NCI-H146 treated with DMSO at 0.1 percent for 48 hours (cell line): ENCODE measurements around the gene HSD17B2.
"Not testable (repeated sequence)": the region's sequence is repeated elsewhere in the genome, so short reads cannot be mapped to it uniquely, and the experiment has no call there.

Source experiments
- DNase-seq: peaks from one replicate; lab custom pipeline; 2025; ENCODE audit not compliant: unreplicated experiment; lab: John Stamatoyannopoulos, UW

The HSD17B2 gene

DNA sequence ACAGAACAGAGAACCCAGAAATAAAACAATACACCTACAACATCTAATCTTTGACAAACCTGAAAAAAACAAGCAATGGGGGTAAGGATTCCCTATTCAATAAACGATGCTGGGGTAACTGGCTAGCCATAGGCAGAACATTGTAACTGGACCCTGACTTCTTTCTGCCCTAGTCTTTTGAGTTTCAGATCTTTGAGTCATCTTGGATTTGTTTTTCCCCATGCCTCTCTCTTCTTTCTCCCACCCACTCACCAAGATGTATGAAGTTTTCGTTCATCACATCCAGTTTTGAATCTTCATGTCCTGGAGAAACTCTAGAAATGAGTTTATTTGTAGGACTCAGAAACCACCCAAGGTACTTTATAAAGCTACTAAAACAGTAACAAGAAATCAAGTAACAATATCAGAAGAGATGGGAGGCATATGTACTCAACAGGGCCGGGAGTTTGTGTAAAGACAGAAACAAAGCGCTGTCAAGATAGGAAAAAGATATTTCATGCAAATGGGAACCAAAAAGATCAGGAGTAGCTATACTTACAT, 39.0 kb downstream of the HSD17B2 start:
- DNase-seq, result no peak

DNA sequence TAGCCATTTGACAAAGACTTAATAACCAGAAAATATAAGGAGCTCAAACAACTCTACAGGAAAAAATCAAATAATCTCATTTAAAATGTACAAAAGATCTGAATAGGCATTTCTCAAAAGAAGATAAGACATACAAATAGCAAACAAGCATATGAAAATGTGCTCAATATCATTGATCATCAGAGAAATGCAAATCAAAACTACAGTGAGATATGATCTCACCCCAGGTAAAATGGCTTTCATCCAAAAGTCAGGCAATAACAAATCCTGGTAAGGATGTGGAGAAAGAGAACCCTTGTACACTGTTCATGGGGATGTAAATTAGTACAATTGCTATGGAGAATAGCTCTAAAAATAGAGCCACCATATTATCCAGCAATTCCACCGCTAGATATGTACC, 43.1 kb downstream of the HSD17B2 start:
- DNase-seq, result no peak

DNA sequence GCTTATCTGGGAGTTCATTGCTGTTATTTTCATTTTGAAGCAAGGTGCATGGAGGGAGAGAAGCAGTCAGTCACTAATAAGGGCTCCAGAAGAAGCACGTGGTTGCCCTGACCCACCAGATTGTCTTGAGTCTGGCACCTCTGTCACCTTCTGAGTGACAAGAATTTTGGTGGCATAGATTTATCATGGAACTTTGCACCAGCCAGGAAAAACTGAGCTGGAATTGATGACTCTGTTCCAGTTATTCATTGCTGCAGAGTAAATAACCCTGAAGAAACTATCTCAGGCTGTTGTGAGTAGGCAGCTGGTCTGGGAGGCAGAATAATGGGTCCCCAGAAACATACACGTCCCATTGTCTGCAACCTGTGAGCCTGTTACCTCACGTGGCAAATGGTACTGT, 44.8 kb downstream of the HSD17B2 start:
- DNase-seq, result no peak

DNA sequence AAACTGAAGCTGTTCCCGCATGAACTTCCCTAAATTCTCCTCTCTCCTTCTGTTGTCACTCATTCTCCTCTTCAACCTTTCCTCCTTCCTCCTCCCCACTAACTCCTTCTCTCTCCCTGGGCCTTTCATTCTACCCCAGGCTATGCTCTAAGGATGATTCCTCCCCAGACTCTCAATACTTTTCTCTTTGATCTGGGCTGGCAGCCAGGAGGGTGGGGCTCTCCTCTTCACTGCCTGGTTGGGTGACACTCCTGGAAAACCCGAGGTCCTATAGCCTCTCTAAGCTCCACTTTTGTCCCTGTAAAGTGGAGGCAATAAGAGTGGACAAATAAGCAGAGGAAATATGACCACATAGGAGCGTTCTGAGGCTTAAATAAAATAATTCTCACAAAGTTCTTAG, 46.2 kb downstream of the HSD17B2 start:
- no peak for DNase-seq

DNA sequence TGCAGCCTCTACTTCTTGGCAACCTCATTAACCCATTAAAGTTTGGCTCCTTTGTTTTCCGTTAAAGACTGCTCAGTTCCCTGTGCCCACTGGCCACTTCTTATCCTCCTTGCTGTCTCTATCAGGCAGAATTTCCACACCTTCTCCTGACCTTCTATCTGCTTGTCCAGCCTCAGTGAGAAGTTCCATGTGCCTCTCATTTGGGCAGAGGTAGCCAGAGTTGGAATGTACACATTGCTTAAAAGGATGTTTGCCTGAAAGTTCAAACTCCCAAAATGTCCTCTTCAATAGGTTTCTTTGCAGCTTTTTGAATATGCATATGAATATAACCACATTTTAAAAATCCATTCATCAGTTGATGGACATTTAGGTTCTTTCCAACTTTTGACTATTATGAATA, 47.0 kb downstream of the HSD17B2 start:
- DNase-seq, result no peak

DNA sequence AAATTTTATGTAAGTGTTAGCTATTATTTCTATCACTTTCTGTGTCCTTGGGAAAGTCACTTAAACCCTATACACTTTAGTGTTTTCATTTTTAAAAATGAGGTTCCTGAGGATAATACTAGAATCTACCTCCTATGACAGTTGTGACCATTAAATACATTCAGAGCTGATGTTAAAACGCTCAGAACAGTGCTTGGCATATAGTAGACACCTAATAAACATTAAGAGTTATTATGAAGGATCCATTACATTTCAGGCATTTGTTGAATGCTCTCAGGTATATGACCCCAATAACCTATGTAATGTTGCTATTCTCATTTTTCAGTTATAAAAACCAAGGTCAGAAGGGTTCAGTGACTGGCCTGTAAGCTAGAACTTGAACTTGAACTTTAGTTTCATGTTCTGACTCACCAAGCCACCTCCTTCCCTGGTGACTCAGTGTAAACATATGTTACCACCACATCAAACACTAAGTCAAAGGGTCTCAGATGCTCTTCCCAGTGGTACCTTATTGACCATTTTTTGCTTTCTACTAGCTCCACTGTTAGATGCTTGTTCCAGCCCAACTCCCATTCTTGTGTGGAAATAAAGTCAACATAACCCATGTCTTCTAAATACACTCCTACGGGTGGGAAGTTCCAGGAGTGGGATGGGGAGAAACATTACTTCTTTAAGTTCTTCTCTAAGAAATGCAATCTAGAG, 47.6 kb downstream of the HSD17B2 start:
- no peak for DNase-seq

DNA sequence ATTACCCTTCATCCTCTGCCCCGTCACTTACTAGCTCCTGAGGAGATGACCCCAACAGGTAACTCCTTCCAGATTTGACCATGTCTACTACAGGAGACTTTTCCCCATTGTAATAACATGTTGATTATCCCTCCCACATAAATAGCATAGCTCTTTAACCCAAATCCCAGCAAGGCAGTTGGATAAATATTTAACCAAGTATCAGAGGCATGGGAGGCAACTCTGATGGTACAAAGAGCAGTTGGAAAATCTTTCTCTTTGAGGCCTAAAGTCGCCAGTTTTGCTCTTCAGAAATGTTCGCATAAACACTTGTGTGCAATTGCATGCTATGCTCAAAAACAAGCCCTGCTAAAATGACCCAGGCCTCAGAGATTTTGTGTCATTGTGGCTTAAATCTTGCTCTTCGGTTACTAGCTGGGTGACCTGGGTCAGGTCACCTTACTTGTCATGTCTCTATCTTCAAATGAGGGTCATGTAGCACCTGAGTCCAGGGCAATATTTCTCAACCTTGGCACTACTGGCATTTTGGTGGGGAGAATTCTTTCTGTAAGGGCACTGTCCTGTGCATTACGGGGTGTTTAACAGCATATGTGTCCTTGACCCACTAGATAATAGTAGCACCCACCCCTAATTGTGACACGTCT, 48.8 kb downstream of the HSD17B2 start:
- no peak for DNase-seq

DNA sequence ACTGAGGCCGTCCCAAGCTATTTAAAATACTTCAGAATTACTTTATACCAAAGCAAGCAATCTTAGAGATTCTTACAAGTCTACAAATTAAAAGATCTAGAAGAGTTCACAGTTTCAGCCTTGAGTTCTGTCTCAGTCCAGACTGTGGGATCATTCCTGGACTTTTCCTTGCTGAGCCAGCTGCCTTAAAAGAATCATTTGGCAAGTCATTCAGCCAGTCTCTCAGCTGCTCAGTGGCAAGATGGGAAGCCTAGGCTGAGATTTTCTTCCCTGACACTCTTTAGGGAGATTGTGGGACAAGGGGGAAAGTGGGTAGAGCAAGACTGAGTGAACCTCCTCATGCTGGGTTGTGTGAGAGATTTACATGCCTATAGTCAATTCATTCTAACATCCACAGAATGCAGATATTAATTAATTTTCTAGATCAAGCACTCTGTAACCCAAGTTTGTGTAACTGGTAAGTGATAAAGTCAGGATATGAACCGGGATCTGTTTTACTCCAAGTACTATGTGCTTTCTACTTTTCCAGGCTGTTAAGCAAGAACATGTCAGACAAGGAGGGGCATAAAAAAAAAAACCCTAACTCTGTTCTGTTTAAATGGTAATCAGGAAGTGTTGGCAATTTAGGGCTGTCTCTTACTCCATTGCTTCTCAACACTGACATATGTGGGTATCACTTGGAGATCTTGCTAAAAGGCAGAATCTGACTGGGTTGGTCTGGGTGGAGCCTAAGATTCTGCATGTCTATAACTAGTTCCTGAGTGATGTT, 50.1 kb downstream of the HSD17B2 start:
- no peak for DNase-seq

DNA sequence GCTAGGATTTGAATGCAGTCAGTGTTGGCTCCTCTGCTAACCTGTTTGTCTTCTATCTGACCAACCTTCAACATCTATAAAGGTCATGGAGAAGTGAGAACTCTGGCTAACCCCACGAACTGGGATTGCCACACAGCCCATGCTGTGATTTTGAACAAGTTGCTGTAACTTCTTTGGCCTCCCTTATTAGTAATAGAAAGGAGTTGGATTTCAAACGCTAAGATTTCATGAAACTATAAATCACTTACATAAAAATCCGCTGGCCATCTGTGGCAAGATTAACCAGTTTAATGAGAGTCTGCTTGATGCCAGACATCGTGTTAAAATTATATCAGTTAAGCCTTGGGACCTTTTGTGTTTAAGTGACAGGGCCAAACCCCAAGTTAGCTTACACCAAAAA, 53.4 kb downstream of the HSD17B2 start:
- no peak for DNase-seq

DNA sequence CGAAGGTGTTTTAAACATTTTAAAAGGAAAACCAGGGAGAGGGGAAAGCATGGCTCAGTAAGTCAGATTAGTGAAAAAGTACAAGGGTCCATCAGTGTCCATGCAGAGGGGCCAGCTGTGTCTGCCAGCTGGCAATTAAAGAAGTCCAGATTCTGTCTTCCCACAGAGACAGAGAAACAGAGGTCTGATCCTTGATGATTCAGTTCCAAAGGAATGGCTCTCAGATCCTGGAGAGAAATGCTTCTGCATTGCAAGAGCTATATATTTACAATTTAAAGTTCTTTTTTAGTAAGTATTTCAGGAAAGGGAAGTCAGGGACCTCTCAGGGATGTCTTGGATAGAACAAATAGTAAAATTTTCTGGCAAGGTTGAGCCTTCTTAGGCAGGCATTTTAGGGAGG, 56.2 kb downstream of the HSD17B2 start:
- no peak for DNase-seq

DNA sequence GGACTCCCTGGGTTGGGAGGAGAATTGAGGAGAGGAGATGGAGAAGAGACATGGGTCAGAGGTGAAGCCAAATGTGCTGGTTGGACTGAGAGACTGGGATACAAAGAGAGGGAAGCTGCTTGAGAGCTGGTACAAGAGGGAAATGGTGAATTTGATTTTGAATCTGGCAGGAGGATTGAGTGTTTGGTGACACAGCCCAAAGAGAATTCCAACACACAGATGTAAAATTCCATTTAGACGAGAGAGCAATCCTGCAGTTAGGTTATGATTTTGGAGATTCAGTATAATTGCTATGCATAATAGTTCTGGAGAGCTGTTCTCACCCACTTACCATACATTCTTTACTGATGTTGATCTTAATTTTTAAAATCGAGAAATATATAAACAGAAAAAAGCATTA, 57.7 kb downstream of the HSD17B2 start:
- DNase-seq, result no peak

DNA sequence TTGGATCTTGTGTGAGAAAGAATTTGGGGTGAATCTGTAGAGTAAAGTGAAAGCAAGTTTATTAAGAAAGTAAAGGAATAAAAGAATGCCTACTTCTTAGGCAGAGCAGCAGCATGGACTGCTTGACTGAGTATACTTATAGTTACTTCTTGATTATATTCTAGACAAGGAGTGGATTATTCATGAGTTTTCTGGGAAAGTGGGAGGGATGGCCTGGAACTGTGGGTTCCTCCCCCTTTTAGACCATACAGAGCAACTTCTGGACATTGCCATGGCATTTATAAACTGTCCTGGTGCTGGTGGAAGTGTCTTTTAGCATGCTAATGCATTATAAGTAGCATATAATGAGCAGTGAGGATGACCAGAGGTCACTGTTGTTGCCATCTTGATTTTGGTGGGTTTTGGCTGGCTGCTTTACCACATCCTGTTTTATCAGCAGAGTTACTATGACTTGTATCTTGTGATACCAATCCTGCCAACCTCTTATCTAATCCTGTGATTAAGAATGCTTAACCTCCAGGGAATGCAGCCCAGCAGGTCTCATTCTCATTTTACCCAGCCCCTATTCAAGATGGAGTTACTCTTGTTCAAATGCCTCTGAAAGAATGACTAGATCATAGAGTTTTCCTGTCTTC, 58.7 kb downstream of the HSD17B2 start:
- no peak for DNase-seq

DNA sequence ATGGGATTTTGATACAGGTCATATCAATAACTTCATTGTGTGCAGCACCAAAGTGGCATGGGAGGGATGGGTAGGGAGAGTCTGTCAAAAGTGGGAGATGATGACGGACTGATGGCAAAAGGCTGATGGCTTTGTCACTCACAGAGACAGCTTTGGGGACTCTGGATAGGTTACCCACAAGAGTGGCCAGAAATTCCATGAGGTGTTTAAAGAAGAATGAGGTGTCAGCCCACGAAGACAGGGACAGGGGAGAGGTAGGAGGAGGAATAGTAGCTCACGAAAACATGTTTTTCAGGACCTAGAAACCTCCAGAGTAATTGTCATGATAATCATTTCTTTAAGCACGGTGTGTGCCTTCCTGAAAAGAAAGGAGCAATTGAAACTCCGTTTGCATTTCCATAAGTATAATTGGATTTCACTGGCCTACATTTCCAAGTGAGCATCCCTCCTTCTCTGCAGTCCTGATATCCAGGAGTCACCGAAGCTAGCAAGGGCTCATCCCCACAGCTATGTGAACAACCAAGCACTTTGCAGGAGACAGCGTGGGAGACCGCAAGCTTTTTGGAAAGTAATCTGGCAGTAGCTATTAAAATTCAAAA, 60.0 kb downstream of the HSD17B2 start:
- no peak for DNase-seq

DNA sequence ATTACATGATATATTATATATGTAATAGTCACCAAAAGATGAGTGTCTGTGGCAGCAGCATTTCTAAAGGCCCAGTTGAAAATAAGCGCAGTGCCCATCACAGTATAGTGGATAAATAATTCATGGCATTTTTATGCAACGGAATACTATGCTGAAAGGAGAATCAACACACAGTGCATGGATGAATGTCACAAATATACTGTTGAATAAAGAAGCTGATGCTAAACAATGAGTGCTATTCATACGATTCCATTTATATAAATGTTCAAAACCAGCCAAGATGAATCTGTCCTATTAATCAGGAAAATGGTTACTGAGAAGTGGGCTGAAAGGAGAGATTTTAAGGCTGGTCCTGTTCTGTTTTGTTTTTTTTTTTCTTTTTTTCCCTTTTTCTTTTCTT, 61.6 kb downstream of the HSD17B2 start:
- DNase-seq, result no peak

DNA sequence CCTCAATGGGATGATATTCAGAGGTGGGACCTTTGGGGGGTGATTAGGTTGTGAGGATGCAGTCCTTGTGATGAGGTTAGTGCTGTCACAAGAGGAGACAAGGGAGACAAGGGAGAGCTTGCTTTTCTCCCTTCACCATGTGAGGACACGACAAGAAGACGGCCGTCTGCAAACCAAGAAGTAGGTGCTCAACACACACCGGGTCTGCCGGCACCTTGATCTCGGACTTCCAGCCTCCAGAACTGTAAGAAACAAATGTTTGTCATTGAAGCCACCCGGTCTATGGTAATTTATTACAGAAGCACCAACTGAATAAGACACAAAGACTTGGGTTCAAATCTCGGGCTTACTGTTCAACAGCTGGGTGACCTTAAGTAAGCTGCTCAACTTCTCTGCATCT, 70.1 kb downstream of the HSD17B2 start:
- DNase-seq, result no peak

DNA sequence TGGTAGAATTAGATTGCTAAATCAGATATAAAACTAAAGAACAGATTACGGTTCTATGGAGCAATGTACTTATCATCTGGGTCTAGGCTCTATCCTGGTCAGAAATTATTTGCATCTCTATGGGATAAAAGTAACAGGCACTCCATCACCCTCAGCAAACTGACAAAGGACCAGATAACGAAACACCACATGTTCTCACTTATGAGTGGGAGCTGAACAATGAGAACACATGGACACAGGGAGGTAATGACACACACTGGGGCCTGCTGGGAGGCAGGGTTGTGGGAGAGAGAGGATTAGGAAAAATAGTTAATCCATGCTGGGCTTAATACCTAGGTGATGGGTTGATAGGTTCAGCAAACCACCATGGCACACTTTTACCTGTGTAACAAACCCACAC, 73.0 kb downstream of the HSD17B2 start:
- no peak for DNase-seq

DNA sequence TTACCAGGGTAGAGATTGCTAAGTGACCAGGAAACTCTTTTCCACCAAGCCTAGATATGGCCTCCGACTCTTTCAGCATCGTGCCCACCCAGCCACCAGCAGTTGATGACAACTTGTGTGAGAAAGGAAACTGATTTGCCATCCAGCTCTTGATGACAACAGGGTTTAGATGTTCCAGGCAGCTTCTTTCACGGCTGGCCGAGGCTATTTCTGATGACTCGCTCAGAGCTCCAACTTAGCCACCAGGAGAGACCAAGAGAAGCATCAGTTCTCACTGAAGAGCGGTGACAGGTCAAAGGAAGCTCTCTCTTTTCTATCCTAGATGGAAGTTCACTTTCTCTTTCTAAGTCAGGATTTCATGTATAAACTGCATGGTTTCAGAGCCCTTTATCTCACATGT, 73.7 kb downstream of the HSD17B2 start:
- no peak for DNase-seq

DNA sequence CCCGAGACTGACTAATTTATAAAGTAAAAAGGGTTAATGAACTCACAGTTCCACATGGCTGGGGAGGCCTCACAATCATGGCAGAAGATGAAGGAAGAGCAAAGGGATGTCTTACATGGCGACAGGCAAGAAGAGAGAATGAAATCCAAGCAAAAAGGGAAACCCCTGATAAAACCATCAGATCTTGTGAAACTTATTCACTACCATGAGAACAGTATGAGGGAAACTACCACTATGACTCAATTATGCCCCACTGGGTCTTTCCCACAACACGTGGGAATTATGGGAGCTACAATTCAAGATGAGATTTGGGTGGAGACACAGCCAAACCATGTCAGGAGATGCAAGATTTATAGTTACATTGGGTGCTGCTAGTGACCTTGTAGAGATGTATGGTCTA, 74.2 kb downstream of the HSD17B2 start:
- DNase-seq, result not testable (repeated sequence)

DNA sequence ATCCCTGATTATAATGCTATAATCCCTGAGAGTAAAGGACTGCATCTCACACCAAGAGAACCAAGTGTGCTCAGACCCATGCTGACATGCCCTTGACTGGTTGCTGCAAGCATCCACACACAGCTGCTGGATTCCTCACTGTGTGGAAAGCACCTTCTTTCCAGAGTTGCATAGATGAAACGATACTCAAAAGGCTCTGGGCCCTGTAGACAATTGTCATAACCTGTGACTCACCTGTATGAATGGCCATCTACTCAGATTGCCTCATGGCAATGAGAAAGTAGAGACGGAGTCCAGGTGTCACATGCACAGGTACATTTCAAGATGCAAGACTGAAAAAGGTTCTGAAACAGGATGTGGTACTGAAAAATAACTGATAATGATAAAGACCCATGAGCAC, 76.9 kb downstream of the HSD17B2 start:
- no peak for DNase-seq

DNA sequence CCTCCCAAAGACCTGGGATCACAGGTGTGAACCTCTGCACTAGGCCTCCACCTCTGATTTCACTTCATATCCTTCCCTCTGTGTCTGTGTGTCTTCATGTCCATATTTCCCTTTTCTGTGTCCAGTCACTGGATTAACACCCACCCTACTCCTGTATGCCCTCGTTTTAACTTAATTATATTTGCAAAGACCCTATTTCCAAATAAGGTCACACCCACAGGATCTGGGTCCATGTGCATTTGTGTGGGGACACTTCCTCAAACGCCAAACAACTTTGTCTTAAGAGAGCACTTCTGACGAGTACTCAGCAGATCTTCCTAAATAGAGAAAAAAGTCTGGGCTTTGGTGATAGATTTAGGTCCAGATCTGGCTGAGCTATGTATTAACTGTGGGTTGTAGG, 78.7 kb downstream of the HSD17B2 start:
- DNase-seq, result no peak

DNA sequence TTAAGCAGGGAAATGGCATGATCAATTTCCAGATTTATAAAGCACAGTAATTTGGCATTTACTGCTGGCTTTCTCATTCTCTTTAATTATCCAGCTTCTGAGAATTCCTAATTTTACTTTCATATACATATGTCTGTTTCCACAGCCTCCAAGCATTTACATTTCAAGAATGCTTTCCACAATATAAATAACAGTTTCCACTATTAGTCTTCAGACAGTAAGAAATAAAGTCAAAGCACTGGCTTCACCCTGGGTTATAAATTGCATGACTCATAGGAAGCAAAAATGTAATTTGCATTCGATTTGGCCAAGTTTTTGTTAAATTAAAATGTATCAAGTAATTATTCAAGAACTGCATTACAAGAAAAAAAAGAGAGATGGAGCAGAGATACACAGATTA, 81.5 kb downstream of the HSD17B2 start:
- no peak for DNase-seq
